Neural progenitor cell (in vitro differentiated cells): Measurements from ENCODE around the gene TIAM1.

Experiments
- EZH2 ChIP-seq: fragments of 200-600 bp; sonication (generic); IDR thresholded peaks from 2 replicates; pipeline ENCODE4 v1.6.1; 2017; ENCODE audit warnings: antibody characterized with exemption, mild to moderate bottlenecking, moderate library complexity
- EZH2phosphoT487 ChIP-seq: fragments of 200-600 bp; sonication (generic); IDR thresholded peaks from 2 replicates; pipeline ENCODE4 v1.6.1; 2017; ENCODE audit warnings: antibody characterized with exemption
- TF ChIP-seq, protein P1 (sequence below): fragments of 200-600 bp; sonication (generic); IDR thresholded peaks from 2 replicates; pipeline ENCODE4 v1.5.1; 2017; ENCODE audit warnings: antibody characterized with exemption, mild to moderate bottlenecking

DNA sequence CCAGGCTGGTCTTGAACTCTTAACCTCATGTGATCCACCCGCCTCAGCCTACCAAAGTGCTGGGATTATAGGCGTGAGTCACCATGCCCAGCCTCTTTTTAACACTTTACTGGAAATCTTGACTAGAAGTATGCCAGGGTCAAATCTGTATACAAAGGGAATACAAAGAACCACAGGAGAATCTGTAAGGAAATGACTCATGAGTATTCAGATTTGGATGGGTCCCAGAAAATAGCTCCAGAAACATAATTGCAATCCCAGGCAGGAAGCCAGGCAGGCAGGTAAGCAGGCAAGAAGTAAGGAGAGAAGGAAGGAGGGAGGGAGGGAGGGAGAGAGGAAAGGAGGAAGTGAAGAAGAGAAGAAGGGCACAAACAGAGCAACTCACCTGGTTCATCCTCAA is 22.8 kb upstream of the TIAM1 start:
- TF ChIP-seq, protein P1, sequence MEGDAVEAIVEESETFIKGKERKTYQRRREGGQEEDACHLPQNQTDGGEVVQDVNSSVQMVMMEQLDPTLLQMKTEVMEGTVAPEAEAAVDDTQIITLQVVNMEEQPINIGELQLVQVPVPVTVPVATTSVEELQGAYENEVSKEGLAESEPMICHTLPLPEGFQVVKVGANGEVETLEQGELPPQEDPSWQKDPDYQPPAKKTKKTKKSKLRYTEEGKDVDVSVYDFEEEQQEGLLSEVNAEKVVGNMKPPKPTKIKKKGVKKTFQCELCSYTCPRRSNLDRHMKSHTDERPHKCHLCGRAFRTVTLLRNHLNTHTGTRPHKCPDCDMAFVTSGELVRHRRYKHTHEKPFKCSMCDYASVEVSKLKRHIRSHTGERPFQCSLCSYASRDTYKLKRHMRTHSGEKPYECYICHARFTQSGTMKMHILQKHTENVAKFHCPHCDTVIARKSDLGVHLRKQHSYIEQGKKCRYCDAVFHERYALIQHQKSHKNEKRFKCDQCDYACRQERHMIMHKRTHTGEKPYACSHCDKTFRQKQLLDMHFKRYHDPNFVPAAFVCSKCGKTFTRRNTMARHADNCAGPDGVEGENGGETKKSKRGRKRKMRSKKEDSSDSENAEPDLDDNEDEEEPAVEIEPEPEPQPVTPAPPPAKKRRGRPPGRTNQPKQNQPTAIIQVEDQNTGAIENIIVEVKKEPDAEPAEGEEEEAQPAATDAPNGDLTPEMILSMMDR, result no peak
- no peak for TF ChIP-seq EZH2
- no peak for TF ChIP-seq EZH2phosphoT487
